Astrocyte (in vitro differentiated cells and primary cell): Measurements from ENCODE around the gene TSPAN15. TPM values are rescaled to one million over a fixed set of nuclear protein-coding genes. Genes with fewer than 3 reads are reported as not detected.
A peak's percentile ranks its signal among the peaks of the same experiment; 100 is the strongest.

Experiments used
- DNase-seq: peaks from one replicate; pipeline ENCODE4 v3.0.0-alpha.2; 2010; ENCODE audit warnings: low read depth
- FAIRE-seq: peaks from 2 replicates; lab custom pipeline; 2011; peaks lifted over from hg19 to GRCh38; lab: Jason Lieb, UNC
- H2AFZ ChIP-seq: 2 replicates; pipeline ENCODE4 v1.6.0; 2012; ENCODE audit warnings: low read depth, low read length, inconsistent platforms
- H3K27ac ChIP-seq: 2 replicates; pipeline ENCODE4 v1.5.1; 2011; ENCODE audit warnings: low read depth, low read length, inconsistent platforms
- H3K27me3 ChIP-seq: 2 replicates; pipeline ENCODE4 v1.6.0; 2011; ENCODE audit warnings: low read length, inconsistent platforms; ENCODE audit not compliant: insufficient read depth
- H3K36me3 ChIP-seq: 2 replicates; pipeline ENCODE4 v1.5.1; 2011; ENCODE audit warnings: low read length, inconsistent platforms; ENCODE audit not compliant: insufficient read depth
- H3K4me1 ChIP-seq: 2 replicates; pipeline ENCODE4 v1.5.1; 2011; ENCODE audit warnings: low read length, inconsistent platforms; ENCODE audit not compliant: insufficient read depth
- H3K4me2 ChIP-seq: 2 replicates; pipeline ENCODE4 v1.6.0; 2012; ENCODE audit warnings: low read length, inconsistent platforms
- H3K4me3 ChIP-seq: 2 replicates; pipeline ENCODE4 v1.5.1; 2011; ENCODE audit warnings: low read depth, mild to moderate bottlenecking, low read length, inconsistent platforms; ENCODE audit not compliant: insufficient read depth
- H3K79me2 ChIP-seq: 2 replicates; pipeline ENCODE4 v1.6.0; 2012; ENCODE audit warnings: mild to moderate bottlenecking, low read length, inconsistent platforms; ENCODE audit not compliant: insufficient read depth
- H3K9ac ChIP-seq: 2 replicates; pipeline ENCODE4 v1.6.0; 2012; ENCODE audit warnings: mild to moderate bottlenecking, low read length, inconsistent platforms
- H3K9me3 ChIP-seq: 2 replicates; pipeline ENCODE4 v1.5.1; 2012; ENCODE audit warnings: low read depth, mild to moderate bottlenecking, low read length, inconsistent platforms; ENCODE audit not compliant: insufficient read depth
- H4K20me1 ChIP-seq: 2 replicates; pipeline ENCODE4 v1.6.0; 2012; ENCODE audit warnings: low read length, inconsistent platforms; ENCODE audit not compliant: insufficient read depth
- H3K27ac Mint-ChIP-seq: one replicate; pipeline ENCODE4 v1.8.0; 2021; ENCODE audit warnings: mild to moderate bottlenecking, mixed read lengths; ENCODE audit not compliant: unreplicated experiment
- H3K27me3 Mint-ChIP-seq: one replicate; pipeline ENCODE4 v1.8.0; 2021; ENCODE audit warnings: low read depth, mixed read lengths; ENCODE audit not compliant: unreplicated experiment
- H3K36me3 Mint-ChIP-seq: one replicate; pipeline ENCODE4 v1.8.0; 2021; ENCODE audit warnings: low read depth, mixed read lengths; ENCODE audit not compliant: unreplicated experiment
- H3K4me1 Mint-ChIP-seq: one replicate; pipeline ENCODE4 v1.8.0; 2021; ENCODE audit warnings: low read depth, mixed read lengths; ENCODE audit not compliant: unreplicated experiment
- H3K4me3 Mint-ChIP-seq: one replicate; pipeline ENCODE4 v1.8.0; 2021; ENCODE audit warnings: mild to moderate bottlenecking, moderate library complexity, mixed read lengths; ENCODE audit not compliant: unreplicated experiment
- H3K9me3 Mint-ChIP-seq: one replicate; pipeline ENCODE4 v1.8.0; 2021; ENCODE audit warnings: mild to moderate bottlenecking, mixed read lengths; ENCODE audit not compliant: unreplicated experiment
- CTCF ChIP-seq: IDR thresholded peaks from 2 replicates; pipeline ENCODE4 v1.5.1; 2011; ENCODE audit warnings: low read depth, mild to moderate bottlenecking, inconsistent platforms, low read length, moderate library complexity; ENCODE audit not compliant: insufficient read depth
- EZH2 ChIP-seq: IDR thresholded peaks from 2 replicates; pipeline ENCODE4 v1.6.1; 2012; ENCODE audit warnings: mild to moderate bottlenecking, low read length, inconsistent platforms; ENCODE audit not compliant: insufficient read depth
- total RNA-seq: library from RNA; stranded (reverse); gene quantifications from 2 replicates; pipeline ENCODE4 v1.2.1, GENCODE V29; 2021

TSPAN15 gene
- total RNA-seq, 1 donor from 2014 or later: 9.4 TPM

GRCh38 chr10:69403519-69403918, 47.7 kb upstream of the TSPAN15 start:
- Mint-ChIP-seq H3K9me3 (no peaks in the 10 kb centered on the region), H3K4me1 (peaks cover 4% of the 10 kb centered on the region), H3K36me3 (peaks cover 39% of the 10 kb centered on the region), H3K4me3 (no peak overlapping the region), H3K27ac (no peak overlapping the region), H3K27me3 (no peaks in the 10 kb centered on the region)
- Histone ChIP-seq H3K27ac (no peak overlapping the region), H3K36me3 (peaks cover under 1% of the 10 kb centered on the region), H3K79me2 (no peaks in the 10 kb centered on the region), H3K4me3 (no peak overlapping the region), H3K4me2 (peak overlapping the region; percentile 3), H3K9me3 (no peaks in the 10 kb centered on the region), H3K4me1 (peaks cover 10% of the 10 kb centered on the region), H4K20me1 (no peaks in the 10 kb centered on the region), H2AFZ (no peak overlapping the region), H3K9ac (no peak overlapping the region), H3K27me3 (no peaks in the 10 kb centered on the region)
- TF ChIP-seq EZH2 (no peak), CTCF (no peak)
- FAIRE-seq (no peak), DNase-seq (peak; percentile 88)

- Histone ChIP-seq H2AFZ (no peak overlapping the region), H3K36me3 (no peaks in the 10 kb centered on the region), H3K27me3 (no peaks in the 10 kb centered on the region), H4K20me1 (no peaks in the 10 kb centered on the region), H3K4me3 (no peak overlapping the region), H3K9ac (no peak overlapping the region), H3K4me2 (no peak overlapping the region), H3K27ac (no peak overlapping the region), H3K79me2 (no peaks in the 10 kb centered on the region), H3K4me1 (peaks cover 10% of the 10 kb centered on the region), H3K9me3 (no peaks in the 10 kb centered on the region)
- DNase-seq (no peak), FAIRE-seq (no peak)
- peaks cover 35% of the 10 kb centered on the region for H3K36me3 Mint-ChIP-seq
- H3K4me3 Mint-ChIP-seq: no peak overlapping the region
- H3K9me3 Mint-ChIP-seq: no peaks in the 10 kb centered on the region
- H3K27me3 Mint-ChIP-seq: no peaks in the 10 kb centered on the region
- TF ChIP-seq CTCF: no peak
- no peak for TF ChIP-seq EZH2
- H3K4me1 Mint-ChIP-seq: peaks cover 4% of the 10 kb centered on the region
- H3K27ac Mint-ChIP-seq: no peak overlapping the region
Observed at GRCh38 chr10:69404786-69405185, 46.5 kb upstream of the TSPAN15 start.

GRCh38 chr10:69405221-69405620, 46.0 kb upstream of the TSPAN15 start:
- H3K27me3 Mint-ChIP-seq: no peaks in the 10 kb centered on the region
- Histone ChIP-seq H3K4me1 (peaks cover 10% of the 10 kb centered on the region), H3K27ac (no peak overlapping the region), H3K27me3 (no peaks in the 10 kb centered on the region), H3K4me2 (no peak overlapping the region), H3K9me3 (no peaks in the 10 kb centered on the region), H3K36me3 (no peaks in the 10 kb centered on the region), H3K79me2 (no peaks in the 10 kb centered on the region), H4K20me1 (no peaks in the 10 kb centered on the region), H3K4me3 (no peak overlapping the region), H2AFZ (no peak overlapping the region), H3K9ac (no peak overlapping the region)
- no peak for FAIRE-seq
- H3K36me3 Mint-ChIP-seq: peaks cover 35% of the 10 kb centered on the region
- no peaks in the 10 kb centered on the region for H3K9me3 Mint-ChIP-seq
- TF ChIP-seq CTCF (no peak), EZH2 (no peak)
- peaks cover 4% of the 10 kb centered on the region for H3K4me1 Mint-ChIP-seq
- no peak overlapping the region for H3K4me3 Mint-ChIP-seq
- H3K27ac Mint-ChIP-seq: no peak overlapping the region
- no peak for DNase-seq
